Activated naive CD4-positive, alpha-beta T cell treated with anti-CD3 and anti-CD28 coated beads, Interleukin-2, amount 50 U/mL, for 72 hours (primary cell): ENCODE measurements around the gene CCDC149. TPM values are rescaled to one million over a fixed set of nuclear protein-coding genes. Genes with fewer than 3 reads are reported as not detected.

Experiments
- ATAC-seq, 2 donors: fragments of 150-1000 bp; cut with Tn5 transposase; 2 replicates each; pipeline ENCODE4 v1.10.0; 2021; ENCODE audit warnings: mild to moderate bottlenecking in 2 of 2, moderate library complexity in 2 of 2
- DNase-seq, 2 donors: peaks; one replicate each; pipeline ENCODE4 v3.0.0; 2021 to 2022; ENCODE audit warnings: low spot score in 2 of 2
- H3K27ac Mint-ChIP-seq, 2 donors: one replicate each; pipeline ENCODE4 v1.8.0; 2022; ENCODE audit warnings: mild to moderate bottlenecking in 2 of 2, mixed read lengths in 2 of 2
- H3K36me3 Mint-ChIP-seq, 2 donors: one replicate each; pipeline ENCODE4 v1.8.0; 2022; ENCODE audit warnings: mixed read lengths in 2 of 2
- H3K9me3 Mint-ChIP-seq, 2 donors: one replicate each; pipeline ENCODE4 v1.8.0; 2022; ENCODE audit warnings: mixed read lengths in 2 of 2
- total RNA-seq, 2 donors: library from RNA; stranded (reverse); gene quantifications; one replicate each; pipeline ENCODE4 v1.2.3, GENCODE V29; 2022

The CCDC149 gene
- total RNA-seq, 2 donors from 2014 or later = 0.31 to 0.61 TPM

DNA sequence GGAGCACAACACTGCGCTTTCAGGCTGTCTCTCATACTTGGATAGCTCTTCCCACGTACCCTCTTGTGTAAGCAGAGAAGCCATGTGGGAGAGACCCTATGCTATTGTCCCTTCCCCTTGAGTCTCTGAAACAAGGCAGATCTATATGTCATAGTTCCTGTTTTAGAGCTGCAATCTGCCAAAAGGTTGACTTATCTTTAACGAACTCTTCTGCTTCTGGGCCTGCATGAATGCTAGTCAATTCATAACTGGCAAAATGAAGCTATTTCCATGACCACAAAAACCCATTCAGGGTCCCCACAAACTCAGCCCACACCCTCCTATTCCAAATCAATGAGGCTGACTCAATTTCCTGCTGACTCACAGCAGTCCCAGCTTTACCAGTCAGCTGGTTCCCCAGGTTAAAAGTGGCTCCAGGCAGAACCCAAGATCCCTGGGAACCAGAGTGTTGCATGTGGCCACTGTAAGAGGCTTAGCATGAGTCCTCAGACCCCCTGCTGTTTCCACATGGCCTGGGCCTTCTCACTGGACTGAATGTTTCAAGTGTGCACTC, 142.7 kb downstream of the CCDC149 start:
- H3K9me3 Mint-ChIP-seq = peaks cover 10 to 15% of the 10 kb centered on the region in 2 donors
- DNase-seq (peak in 1 of 2 donors; percentile 15), ATAC-seq (peak; percentile 72 to 93)
- no peak overlapping the region for H3K27ac Mint-ChIP-seq
- H3K36me3 Mint-ChIP-seq = peaks cover 0 to 11% of the 10 kb centered on the region in 2 donors

DNA sequence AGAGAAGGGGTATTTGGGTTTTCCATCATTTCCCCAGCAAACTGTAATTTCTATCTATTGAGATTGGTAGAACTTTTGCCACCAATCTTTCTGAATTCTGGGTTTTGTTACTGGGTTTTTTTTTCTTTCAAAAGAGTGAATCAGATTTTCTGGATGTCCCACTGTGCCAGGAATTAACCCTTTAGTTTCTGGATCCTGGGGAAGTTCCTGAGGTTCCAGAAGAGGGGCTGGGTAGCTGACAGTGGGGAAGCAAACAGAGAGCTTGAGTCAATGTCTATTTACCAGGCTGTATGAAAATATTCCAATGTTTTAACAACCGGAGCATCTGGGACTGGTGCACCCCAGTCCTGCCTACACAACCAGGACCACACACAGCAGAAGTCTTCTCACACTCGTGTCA, 143.3 kb downstream of the CCDC149 start:
- Mint-ChIP-seq H3K27ac (no peak overlapping the region), H3K36me3 (peaks cover 0 to 11% of the 10 kb centered on the region in 2 donors), H3K9me3 (peaks cover 10 to 15% of the 10 kb centered on the region in 2 donors)
- DNase-seq (no peak), ATAC-seq (no peak)

- Mint-ChIP-seq H3K36me3 (peaks cover 0 to 11% of the 10 kb centered on the region in 2 donors), H3K27ac (no peak overlapping the region), H3K9me3 (peaks cover 10 to 15% of the 10 kb centered on the region in 2 donors)
- DNase-seq (no peak), ATAC-seq (no peak)
Observed at GRCh38 chr4:24768604-24769003, 144.2 kb downstream of the CCDC149 start.

DNA sequence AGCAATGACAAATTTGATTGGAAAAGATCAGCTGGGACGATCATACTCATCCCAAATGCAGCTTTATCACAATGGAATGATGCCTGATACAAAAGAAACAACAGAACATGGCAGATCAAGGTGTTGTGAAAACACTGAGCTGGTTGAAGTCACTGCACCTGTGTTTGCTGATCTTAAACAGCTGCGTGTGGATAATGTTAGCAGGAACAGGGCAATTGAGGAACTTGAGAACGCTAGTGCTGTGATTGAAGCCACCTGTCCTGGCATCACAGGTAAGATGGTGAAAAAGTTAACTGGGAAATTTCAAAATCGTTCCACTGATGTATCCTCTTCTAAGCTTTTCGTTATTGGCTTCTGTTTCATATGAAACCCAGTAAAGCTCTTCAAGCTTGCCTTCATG, 144.8 kb downstream of the CCDC149 start:
- H3K27ac Mint-ChIP-seq = no peak overlapping the region
- peaks cover 0 to 11% of the 10 kb centered on the region in 2 donors for H3K36me3 Mint-ChIP-seq
- ATAC-seq (no peak), DNase-seq (no peak)
- H3K9me3 Mint-ChIP-seq = peaks cover 10 to 15% of the 10 kb centered on the region in 2 donors

- peaks cover 6% of the 10 kb centered on the region in 2 donors for H3K9me3 Mint-ChIP-seq
- no peak overlapping the region for H3K27ac Mint-ChIP-seq
- DNase-seq (no peak), ATAC-seq (no peak)
- peaks cover 0 to 5% of the 10 kb centered on the region in 2 donors for H3K36me3 Mint-ChIP-seq
Observed at GRCh38 chr4:24765376-24765988, 147.4 kb downstream of the CCDC149 start.

GRCh38 chr4:24764345-24764744, 148.5 kb downstream of the CCDC149 start:
- Mint-ChIP-seq H3K36me3 (peaks cover 0 to 5% of the 10 kb centered on the region in 2 donors), H3K27ac (no peak overlapping the region), H3K9me3 (peaks cover 6 to 11% of the 10 kb centered on the region in 2 donors)
- DNase-seq (no peak), ATAC-seq (no peak)

GRCh38 chr4:24763631-24764297, 149.1 kb downstream of the CCDC149 start:
- peaks cover 8 to 14% of the 10 kb centered on the region in 2 donors for H3K9me3 Mint-ChIP-seq
- no peak for ATAC-seq
- no peak for DNase-seq
- no peak overlapping the region for H3K27ac Mint-ChIP-seq
- H3K36me3 Mint-ChIP-seq = peaks cover 0 to 5% of the 10 kb centered on the region in 2 donors

Other genes with a start within 250 kb of the CCDC149 start
- not detected for gene SOD3, start 117.5 kb downstream of the CCDC149 start, total RNA-seq
- not detected for gene LGI2, start 117.9 kb upstream of the CCDC149 start, total RNA-seq
- gene SEPSECS, start 247.4 kb upstream of the CCDC149 start, total RNA-seq = 10 to 100 TPM; 10.9 to 17.3 TPM